Measurements from ENCODE around the gene ALCAM.

The ALCAM gene

DNA sequence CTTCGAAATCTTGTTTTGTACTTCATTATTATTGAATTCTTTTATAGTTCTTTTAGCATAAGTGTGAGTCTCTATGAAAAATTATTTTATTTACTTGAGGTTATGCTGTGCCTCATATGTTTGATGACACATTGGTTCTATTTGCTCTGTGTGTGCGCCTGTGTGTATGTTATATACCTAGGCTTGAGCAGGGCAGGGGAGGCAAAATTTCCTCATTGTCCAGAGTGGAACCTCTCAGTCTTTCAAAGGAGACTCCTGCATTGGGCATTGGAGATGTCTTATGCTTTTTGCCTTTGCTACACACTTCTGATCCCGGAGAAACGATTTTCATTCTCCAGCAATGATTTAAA, 58.4 kb downstream of the ALCAM start:
- no peak for DNase-seq (ENCODE audit: low read depth in 1 of 2, low spot score in 1 of 2)

DNA sequence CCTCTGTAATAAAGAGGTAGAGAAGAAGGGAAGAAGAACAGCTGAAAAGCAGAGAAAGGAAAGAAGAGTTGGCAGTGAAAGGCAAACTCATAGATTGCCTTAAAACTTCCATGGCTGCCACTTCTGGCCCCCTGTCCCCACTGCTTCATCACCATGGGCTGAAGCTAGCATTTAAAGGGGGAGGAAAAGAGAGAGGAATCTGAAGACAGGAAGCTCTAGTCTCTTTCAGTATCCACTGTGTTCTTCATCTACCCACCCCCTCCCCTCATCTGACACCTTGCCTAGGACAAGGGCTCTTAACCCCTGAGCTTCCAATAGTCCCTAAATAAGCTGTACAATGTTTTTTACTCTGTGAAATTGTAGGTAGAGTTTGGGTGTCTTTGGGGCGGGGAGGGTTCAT, 60.6 kb downstream of the ALCAM start:
- DNase-seq (ENCODE audit: low read depth in 1 of 2, low spot score in 1 of 2), result no peak

DNA sequence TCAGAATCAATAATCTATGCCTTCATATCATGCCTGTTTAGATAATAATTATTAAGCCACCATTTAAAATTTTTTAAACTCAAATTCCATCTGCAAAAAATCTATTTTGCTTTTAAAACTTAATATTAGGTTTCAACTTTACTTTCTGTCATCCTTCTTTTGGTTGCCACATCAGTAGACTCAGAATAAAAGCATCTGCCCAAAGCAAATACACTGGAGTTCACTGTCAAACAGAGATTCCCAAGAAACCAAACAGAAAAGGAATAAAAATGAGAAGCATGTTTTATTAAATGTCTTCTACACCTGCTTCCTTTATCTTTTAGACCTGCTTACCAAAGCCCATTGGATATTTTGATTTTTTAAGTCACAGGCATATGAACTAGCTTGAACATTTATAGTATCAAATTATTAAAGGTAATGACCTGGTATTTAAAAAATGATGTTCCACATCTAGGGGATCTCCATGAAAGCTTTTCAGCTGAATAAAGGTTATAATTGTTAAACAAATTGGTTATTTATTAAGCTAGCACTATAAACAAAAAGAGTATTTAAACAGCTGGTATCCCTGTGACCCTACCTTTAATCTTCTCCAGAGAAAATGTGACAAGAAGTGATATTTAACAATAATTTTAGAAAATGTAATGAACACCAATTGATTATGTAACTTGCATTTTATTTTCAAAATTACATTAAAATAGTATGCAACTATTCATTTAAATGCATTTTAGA, 62.5 kb downstream of the ALCAM start:
- DNase-seq (ENCODE audit: low read depth in 1 of 2, low spot score in 1 of 2), result no peak

DNA sequence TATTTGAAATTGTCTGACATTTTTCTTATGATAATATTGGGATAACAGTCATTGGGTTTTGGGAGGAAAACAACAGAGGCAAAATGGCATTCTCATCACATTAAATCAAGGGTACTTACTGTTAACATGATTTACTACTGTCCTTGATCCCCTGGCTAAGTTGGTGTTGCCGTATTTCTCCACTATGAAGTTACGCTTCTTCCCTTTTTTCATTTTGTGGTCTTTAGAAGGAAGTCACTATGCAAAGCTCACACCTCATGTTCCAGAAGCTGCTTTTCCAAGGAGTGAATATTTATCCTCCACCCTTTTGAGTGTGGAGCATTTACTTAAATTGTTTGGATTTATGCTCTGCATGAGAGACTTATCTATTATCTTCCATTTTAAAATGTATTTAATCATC, 63.7 kb downstream of the ALCAM start:
- DNase-seq (ENCODE audit: low read depth in 1 of 2, low spot score in 1 of 2), result no peak

DNA sequence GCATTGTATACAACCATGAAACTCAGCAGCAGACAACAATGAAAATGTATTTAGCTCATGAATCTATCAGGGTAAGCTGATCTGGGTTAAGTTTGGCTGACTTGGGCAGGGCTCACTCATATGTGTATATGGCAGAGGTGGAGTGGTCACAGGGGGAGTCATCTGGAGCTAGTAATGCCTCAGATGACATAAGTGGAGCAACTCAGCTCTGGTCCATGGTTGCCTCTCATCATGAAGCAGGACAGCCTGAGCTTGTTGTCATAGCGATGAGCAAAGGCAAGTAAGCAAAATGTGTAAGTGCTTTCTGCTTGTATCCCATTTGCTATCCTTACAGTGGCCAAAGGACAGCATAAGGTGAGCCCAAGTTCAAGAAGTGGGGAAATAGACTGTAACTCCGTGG, 64.5 kb downstream of the ALCAM start:
- no peak for DNase-seq (ENCODE audit: low read depth in 1 of 2, low spot score in 1 of 2)

DNA sequence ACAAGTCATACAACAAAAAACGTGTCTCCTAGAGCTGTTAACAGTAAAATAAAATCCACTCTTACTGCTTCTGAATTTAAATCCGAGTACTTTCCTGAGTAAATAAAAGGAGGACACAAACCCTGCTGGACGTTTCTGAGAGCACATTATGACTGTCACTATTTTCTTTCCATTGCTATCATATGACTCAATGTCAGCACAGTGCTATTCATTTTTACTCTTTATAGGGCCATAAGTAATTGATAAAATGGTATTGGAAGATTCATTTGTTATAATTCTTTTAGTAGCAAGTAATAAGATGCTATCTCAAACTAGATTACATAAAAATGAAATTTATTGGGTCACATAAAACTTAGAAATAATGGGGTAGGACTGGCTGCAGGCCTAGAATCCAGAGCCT, 68.6 kb downstream of the ALCAM start:
- no peak for DNase-seq (ENCODE audit: low read depth in 1 of 2, low spot score in 1 of 2)

DNA sequence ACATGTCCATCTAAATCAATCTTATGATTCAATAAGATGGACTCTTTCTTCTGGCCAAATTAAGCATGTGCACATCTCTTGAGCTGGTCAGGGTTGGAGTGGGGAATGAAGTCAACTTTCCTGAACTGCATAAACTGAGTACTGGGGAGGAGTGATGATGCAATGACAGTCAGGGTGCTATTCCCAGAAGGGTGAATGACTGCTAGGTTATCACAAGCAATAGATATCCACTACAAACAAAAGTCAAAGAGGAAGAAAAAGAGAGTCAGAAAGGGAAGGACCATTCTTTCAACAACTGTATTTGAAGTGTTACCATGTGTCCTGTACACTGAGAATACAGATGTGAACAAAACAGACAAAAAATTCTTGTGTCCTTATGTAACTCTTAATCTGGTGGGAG, 70.0 kb downstream of the ALCAM start:
- no peak for DNase-seq (ENCODE audit: low read depth in 1 of 2, low spot score in 1 of 2)

DNA sequence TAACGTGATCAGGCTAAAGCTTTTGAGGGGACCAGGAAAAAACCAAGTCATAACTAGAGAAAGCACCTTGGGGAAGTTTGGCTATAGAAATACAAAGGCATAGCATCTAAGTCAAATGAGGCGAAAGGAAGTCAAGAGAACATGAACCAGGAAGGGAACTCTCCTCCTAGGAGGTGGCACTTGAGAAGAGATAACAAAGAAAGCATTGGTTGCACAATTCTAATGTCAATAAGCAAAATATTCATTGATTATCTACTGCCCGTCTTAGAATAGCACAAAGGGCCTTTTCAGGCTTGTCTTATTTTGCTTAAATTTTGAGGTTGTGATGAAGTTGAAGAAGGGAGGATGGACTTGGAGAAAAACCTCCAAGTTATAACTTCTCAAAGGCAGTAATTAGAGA, 73.4 kb downstream of the ALCAM start:
- no peak for DNase-seq (ENCODE audit: low read depth in 1 of 2, low spot score in 1 of 2)

DNA sequence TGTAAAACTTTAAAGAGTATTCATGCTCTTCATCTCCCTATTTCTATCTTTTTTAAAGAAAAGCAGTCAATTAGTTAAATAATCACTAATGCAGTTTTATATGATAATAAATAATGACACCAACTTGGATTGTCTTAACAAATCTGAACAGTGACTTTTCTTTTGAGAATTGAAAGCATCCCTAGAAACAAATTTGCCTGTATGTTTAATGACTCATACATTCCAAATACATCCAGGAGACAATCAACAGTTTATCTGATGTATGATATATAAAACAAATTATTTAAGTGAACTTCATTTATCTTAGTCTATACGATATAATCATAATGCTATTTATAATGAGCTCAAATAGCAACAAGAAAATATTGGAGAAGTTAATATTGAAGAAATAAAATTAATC, 78.0 kb downstream of the ALCAM start:
- no peak for DNase-seq (ENCODE audit: low read depth in 1 of 2, low spot score in 1 of 2)

DNA sequence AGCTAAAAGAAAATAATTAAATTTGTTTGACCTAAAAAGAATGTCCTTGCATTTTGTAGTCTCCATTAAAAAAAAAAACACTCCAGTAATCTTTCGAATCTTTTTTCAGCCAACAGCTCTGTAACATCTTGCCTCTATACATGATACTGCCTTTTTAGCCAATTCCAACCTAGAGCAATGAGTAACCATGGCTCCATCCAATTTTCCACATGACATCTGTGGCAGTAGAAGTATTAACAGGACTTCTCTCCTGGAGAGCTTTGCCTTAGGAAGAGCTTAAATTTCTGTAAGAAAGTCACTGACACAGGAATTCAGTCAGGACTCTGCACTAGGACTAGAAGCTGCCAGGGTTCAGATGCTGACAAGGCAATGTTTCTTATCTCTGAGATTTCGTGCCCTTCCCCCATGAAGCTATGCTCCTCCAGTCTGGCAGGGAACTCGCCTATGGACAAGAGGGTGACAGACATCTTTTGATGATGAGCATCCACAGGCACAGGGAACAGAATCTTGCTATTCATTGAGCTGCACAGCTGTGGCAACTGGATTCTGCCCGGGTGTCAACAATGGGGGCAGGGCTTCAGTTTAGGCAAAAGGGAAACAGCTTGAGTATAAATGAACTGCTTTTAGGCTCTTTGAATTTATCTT, 81.8 kb downstream of the ALCAM start:
- DNase-seq (ENCODE audit: low read depth in 1 of 2, low spot score in 1 of 2), result no peak

DNA sequence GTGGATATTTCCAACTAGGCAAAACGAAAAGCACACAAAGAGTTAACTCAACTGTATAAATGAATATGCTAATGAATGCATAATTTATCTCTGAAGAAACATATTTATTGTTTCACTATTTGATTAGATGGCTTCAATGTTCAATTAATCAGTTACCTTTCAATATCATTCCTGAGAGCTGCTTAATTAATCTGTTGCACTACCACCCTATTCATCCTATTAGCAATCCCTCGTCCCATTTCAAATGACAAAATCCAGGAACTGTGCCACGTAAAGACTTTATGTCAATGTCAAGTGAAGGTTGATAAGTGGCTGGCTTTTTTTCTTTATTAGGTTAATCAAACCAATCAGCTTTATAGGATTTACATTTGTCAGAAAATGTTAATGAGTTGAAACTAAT, 82.7 kb downstream of the ALCAM start:
- DNase-seq (ENCODE audit: low read depth in 1 of 2, low spot score in 1 of 2), result no peak

DNA sequence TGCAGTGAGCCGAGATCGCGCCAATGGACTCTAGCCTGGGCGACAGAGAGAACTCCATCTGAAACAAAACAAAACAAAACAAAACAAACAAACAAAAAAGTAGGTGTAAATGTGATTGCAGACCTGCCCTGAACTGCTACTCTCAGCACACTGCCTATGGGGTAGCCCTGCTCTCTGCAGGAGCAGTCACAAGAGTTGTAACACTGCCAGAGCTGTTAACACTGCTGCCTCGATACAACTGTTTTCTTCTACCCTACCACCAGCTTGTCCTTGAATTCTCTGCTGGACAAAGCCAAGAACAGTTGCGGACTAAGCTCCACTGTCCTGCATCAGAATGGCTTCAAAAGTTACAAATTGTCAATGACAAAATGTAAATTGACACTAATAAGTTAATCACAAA, 89.3 kb downstream of the ALCAM start:
- no peak for DNase-seq (ENCODE audit: low read depth in 1 of 2, low spot score in 1 of 2)

DNA sequence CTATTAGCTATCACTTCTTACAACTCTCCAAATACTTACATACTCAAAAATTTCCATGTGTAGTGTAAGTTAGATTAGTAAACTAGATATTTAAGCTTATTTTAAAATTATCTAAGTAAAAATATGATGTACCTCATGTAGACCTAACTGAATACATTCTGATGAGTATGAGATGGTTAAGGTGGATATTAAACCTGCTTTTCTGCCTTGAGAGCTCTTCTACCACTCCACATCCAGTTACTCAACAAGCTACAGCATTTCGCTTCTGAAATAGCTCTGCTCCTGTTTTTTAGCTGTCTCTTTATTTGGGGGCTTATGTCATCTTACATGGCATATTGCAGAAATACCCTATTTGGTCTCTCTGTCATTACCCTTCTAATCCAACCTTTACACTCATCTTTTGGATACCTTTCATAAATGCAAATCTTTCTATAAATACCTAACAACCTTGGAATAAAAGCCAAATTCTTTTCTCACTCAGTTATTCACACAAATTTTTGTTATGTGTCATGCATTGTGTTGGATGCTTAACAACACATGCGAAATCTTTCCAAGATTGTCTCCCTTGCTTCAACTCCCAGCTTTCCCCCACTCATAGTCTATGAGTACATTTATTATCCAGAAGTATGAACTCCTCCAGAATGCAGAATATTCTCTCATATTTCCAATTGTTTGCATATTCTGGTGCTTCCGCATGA, 92.0 kb downstream of the ALCAM start:
- no peak for DNase-seq (ENCODE audit: low read depth in 1 of 2, low spot score in 1 of 2)

DNA sequence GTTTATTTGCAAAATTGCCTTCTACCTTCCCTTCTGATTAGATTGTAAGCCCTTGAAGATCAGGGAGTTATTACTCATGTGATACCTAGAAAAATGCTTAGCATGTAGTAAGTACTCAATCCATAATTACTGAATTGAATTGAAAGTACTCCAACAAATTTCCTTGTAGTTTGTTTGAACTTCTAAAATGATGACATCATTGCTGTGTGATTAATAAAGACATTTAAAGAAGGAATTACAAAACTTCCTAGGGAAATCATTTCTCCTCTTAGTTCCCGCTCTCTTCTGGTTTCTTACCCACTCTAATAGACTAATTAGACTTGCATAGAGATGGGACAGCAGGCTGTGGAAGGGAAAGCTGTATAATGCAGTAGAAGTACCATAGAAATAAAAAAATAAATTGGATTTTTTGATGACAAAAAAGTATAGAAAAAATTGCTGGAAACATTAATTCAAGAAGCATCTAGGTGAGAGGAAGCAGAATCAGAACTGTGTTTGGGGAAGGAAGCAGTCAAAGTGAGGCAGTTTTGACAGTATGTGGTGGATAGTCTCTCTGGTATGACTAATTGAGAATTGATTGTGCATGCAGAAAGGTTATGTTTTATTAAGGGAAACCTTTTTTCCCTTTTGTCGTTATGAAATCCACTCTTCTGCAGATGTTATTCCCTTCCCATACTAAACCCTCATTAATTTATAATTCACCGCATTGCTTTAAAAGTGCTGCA, 93.0 kb downstream of the ALCAM start:
- no peak for DNase-seq (ENCODE audit: low read depth in 1 of 2, low spot score in 1 of 2)

DNA sequence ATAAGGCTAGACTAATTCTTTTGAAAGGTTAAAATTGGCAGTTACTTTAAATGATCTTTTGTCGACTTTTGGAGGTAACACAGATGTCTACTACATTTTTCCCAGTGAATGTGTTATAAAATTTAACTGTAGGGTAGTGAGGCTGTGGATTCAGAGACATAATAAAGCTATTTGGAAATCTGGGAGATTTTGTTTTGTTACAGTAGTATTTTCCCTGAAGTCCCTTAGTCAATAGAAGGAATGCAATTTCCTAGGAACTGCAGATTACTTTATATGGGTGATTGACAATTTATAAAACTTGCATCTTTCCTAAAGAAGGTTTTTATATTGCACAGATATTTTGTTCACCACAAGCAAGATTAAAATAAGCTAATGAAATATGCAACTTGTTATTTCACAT, 96.9 kb downstream of the ALCAM start:
- no peak for DNase-seq (ENCODE audit: low read depth in 1 of 2, low spot score in 1 of 2)

DNA sequence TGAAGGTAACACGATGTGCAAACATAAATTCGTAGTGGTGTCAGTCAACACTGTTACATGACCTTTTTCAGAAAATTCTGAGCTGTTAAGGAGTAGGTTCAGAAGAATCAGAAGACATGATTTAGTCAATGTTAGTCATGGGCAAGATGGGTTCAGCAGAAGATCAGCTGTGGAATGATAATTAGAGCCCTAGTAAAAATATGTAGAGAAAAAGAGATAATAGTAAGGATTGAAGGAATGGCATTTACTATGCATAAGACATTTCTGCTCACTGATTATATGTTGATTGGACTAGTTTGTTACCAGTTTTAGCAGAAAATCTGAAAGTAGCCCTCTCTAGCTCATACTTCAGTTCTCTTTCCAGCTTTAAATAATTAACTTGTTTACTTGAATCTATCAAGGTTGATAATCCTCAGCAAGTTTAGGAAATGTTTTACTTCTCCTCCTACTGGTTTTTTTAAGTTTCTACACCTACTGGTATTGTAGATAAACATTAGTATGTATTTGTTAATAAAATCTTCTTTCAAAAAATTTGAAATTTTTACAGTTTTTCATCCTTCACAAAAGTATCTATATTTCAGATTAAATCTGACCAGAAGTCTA, 98.6 kb downstream of the ALCAM start:
- no peak for DNase-seq (ENCODE audit: low read depth in 1 of 2, low spot score in 1 of 2)

DNA sequence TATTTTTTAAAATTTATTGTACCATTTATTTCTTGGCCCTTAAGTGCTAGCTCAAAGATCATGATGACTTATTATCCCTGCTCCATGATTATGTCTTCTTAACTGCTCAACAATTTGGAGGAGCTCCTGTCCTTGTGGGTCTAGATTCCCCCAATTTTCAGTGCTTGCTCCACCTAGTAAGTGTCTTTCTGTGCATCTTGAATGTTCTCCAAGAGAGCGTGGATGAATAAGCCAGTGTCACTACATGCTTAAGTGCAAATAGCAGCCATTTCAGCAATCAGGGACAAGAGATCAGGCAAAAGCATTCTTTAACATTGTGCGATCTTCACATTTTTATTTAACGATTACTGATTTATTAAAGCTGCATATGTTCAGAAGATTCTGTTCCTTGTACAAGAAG, 99.4 kb downstream of the ALCAM start:
- no peak for DNase-seq (ENCODE audit: low read depth in 1 of 2, low spot score in 1 of 2)

DNA sequence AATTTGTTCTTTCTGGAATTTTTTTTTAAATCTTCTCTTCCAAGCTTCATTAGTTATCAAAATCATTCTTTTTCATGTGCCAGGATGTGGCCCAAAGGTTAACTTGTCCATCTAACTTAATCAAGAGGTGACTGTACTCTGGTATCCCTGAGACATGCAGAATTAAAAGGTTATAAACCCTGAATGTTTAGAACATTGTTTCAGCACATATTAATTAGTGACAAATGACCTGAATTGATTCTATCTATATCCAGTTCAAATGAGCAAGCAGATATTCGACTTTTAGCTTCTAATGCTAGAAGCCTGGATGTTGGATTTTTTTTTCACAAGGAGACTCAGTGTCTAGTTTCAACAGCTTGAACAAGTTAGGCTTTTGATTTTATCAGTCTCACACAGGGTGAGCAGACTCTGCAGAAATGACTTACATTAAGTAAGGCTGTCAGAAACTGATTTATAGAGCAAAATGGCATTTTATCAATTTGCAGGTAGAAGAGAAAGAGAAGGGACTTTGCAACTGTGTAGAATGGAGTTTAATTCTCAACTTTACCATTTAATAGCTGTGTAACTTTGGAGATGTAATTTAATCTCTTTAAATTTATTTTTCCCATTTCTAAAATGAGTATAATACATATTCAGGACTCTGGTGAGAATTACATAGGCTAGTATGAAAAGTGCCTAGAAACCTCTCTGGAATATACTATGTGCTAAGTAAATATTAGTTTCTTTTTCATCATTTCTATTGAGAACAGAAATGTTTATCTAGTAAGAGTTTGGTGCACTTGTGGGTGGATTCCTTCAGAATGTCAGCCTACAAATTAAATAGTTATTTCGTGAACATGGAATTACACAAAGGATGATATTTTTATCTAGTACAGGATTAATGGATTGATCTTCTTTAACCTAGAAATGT, 100.0 kb downstream of the ALCAM start:
- DNase-seq (ENCODE audit: low read depth in 1 of 2, low spot score in 1 of 2), result no peak

DNA sequence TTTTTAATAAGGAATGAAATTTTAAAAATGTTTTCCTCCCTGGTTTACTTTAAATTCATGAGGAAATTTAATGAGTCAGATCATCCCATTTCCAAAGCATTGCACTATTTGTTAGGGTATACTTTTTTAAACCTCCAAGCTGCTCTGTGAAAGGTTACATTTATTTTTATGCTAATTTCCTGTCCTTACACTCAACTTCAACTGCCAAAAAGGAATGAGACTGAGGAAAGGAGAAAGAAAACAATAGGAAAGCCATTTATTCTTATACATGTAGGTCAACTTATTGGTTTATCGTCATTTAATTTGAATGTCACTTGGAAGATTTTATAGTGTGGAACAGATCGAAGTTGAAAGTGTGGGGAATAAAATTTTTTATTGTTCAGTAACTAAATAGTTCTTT, 104.1 kb downstream of the ALCAM start:
- DNase-seq (ENCODE audit: low read depth in 1 of 2, low spot score in 1 of 2), result no peak

DNA sequence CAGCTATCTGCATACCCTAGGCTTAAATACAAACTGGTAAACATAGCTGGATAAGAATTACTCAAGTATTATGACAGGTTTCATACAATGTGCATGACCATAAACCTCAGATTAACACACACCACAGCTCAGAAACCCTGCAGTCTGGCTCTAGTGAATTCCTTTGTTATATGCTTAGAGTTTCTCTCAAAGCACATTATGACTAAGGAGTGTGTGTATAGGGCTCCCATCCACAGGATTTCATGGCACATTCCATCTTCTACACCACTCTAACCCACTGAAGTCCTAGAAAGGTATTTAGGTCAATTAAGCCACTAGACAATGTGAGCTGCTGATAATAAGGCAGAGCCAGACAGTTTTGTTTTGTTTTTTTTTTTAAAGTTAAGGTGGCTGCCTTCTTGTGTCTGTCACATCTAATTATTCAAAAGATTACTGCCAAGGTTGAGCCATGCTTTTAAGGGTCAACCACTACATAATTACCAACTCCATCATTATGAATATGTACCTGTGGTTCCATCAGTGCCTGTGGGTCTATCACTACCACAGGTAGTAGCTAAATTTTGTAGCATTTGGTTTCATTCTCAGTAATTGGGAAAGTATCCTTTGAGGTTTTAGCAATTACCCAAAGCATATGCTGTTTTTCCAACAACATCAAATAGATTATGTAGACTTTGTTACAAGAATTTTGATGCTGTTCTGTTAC, 107.0 kb downstream of the ALCAM start:
- no peak for DNase-seq (ENCODE audit: low read depth in 1 of 2, low spot score in 1 of 2)

Data from activated T-helper 1 cell treated with anti-CD3 and anti-CD28 coated beads, Interleukin-2, amount 50 U/mL, for 16 hours (primary cell).